Ascending aorta (tissue), 2 donors: ENCODE measurements around the gene SRGAP1. TPM values are rescaled to one million over a fixed set of nuclear protein-coding genes. Genes with fewer than 3 reads are reported as not detected.

Experiments used
- DNase-seq, 2 donors: peaks; one replicate each; pipeline ENCODE4 v3.0.0-alpha.2; 2019; ENCODE audit warnings: low spot score in 2 of 2
- H3K27ac ChIP-seq, 2 donors: fragments of 200-600 bp; sonication (generic); one replicate each; pipeline ENCODE4 v1.5.1; 2016 to 2017; ENCODE audit warnings: mild to moderate bottlenecking in 1 of 2
- H3K27me3 ChIP-seq: fragments of 200-600 bp; sonication (generic); one replicate; pipeline ENCODE4 v1.5.1; 2017
- H3K36me3 ChIP-seq, 2 donors: fragments of 200-600 bp; sonication (generic); one replicate each; pipeline ENCODE4 v1.5.1; 2016
- H3K4me1 ChIP-seq, 2 donors: fragments of 200-600 bp; sonication (generic); one replicate each; pipeline ENCODE4 v1.5.1; 2016 to 2017; ENCODE audit warnings: mild to moderate bottlenecking in 1 of 2
- H3K4me3 ChIP-seq, 2 donors: fragments of 200-600 bp; sonication (generic); one replicate each; pipeline ENCODE4 v1.5.1; 2016 to 2017; ENCODE audit warnings: mild to moderate bottlenecking in 1 of 2
- H3K9me3 ChIP-seq, 2 donors: fragments of 200-600 bp; sonication (generic); one replicate each; pipeline ENCODE4 v1.5.1; 2016
- intact Hi-C: fragments of 100-400 bp; cut with DNase I; formaldehyde crosslinking; loops from one replicate; pipeline ENCODE4 v1.15.1; 2023
- total RNA-seq: library from RNA; depleted of rRNA; stranded (reverse); fragments of >200 nt; gene quantifications from one replicate; pipeline ENCODE4 v1.1.0, GENCODE V29; 2016
- TF ChIP-seq, protein P1 (sequence below), 3 experiments: fragments of 200-600 bp in 2 of 3; fragments of 450-650 bp in 1 of 3; sonication (generic) in 2 of 3; IDR thresholded peaks; one replicate each; pipeline ENCODE4 v1.5.1; 2016 to 2019; ENCODE audit warnings: antibody characterized with exemption in 3 of 3, mild to moderate bottlenecking in 1 of 3, moderate library complexity in 1 of 3

SRGAP1 gene
- total RNA-seq, 1 donor from 2014 or later = 5.5 TPM

DNA sequence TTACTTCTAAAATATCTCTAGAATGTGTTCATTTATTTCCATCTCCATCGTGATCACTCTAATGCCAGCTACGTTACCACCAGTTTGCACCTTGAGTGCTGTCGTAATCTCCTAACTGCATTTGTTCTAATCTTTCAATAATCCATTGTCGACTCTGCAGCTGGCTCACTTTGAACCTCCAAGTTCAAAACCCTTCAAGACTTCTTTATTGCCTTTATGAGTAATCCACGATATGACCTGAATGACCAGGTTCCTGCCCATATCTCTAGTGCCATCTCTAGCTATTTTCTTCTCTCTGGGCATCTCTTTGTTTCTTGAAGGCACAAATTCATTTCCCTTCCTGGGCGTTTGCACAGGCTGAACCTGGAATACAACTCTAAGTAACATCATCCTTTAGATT is 76.7 kb downstream of the SRGAP1 start:
- intact Hi-C loops = no loop called here
- Histone ChIP-seq H3K4me1 (peaks cover 0 to 3% of the 10 kb centered on the region in 2 donors), H3K9me3 (no peaks in the 10 kb centered on the region), H3K27ac (no peak overlapping the region), H3K36me3 (no peaks in the 10 kb centered on the region), H3K27me3 (no peaks in the 10 kb centered on the region), H3K4me3 (no peak overlapping the region)
- no peak for DNase-seq
- TF ChIP-seq, protein P1, sequence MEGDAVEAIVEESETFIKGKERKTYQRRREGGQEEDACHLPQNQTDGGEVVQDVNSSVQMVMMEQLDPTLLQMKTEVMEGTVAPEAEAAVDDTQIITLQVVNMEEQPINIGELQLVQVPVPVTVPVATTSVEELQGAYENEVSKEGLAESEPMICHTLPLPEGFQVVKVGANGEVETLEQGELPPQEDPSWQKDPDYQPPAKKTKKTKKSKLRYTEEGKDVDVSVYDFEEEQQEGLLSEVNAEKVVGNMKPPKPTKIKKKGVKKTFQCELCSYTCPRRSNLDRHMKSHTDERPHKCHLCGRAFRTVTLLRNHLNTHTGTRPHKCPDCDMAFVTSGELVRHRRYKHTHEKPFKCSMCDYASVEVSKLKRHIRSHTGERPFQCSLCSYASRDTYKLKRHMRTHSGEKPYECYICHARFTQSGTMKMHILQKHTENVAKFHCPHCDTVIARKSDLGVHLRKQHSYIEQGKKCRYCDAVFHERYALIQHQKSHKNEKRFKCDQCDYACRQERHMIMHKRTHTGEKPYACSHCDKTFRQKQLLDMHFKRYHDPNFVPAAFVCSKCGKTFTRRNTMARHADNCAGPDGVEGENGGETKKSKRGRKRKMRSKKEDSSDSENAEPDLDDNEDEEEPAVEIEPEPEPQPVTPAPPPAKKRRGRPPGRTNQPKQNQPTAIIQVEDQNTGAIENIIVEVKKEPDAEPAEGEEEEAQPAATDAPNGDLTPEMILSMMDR (IDR thresholded peaks at IDR 0.05) = no peak

DNA sequence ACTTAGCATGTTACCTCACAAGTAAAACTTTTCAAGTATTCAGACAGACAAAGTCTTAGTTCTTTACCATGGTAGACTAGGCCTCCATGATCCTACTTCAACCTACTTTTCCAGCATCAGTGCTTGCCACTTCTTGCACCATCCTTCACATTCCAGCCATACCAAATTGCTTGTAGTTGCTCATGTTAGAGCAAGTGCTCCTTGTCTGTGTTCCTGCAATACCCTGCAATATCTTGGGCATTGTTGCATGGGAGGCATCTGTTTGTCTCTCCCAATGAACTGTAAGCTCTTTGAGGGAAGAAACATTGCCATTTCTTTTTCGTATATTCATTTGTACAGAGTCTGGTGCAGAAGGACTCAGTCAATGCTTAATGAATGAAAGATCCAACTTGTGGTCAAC is 78.0 kb downstream of the SRGAP1 start:
- Histone ChIP-seq H3K4me3 (no peak overlapping the region), H3K36me3 (no peaks in the 10 kb centered on the region), H3K27me3 (no peaks in the 10 kb centered on the region)

GRCh38 chr12:63924781-63925180 is 80.3 kb downstream of the SRGAP1 start:
- intact Hi-C loops = no loop called here
- no peak for DNase-seq
- Histone ChIP-seq H3K27me3 (no peaks in the 10 kb centered on the region), H3K9me3 (no peaks in the 10 kb centered on the region), H3K4me3 (no peak overlapping the region), H3K4me1 (peaks cover 0 to under 1% of the 10 kb centered on the region in 2 donors), H3K27ac (no peak overlapping the region), H3K36me3 (no peaks in the 10 kb centered on the region)
- TF ChIP-seq, protein P1 (IDR thresholded peaks at IDR 0.05) = no peak

More for the DNA sequence above, 78.0 kb downstream of the SRGAP1 start:
- no peak overlapping the region for H3K27ac ChIP-seq
- no peak for DNase-seq
- peaks cover 0 to 3% of the 10 kb centered on the region in 2 donors for H3K4me1 ChIP-seq
- no peaks in the 10 kb centered on the region for H3K9me3 ChIP-seq
- TF ChIP-seq, protein P1 (IDR thresholded peaks at IDR 0.05) = no peak
- intact Hi-C loops = no loop called here

GRCh38 chr12:63927511-63927910 is 83.0 kb downstream of the SRGAP1 start:
- Histone ChIP-seq H3K27me3 (no peaks in the 10 kb centered on the region), H3K9me3 (no peaks in the 10 kb centered on the region), H3K4me1 (no peaks in the 10 kb centered on the region), H3K36me3 (no peaks in the 10 kb centered on the region), H3K4me3 (no peak overlapping the region), H3K27ac (no peak overlapping the region)
- intact Hi-C loops = no loop called here
- TF ChIP-seq, protein P1 (IDR thresholded peaks at IDR 0.05) = no peak
- no peak for DNase-seq

DNA sequence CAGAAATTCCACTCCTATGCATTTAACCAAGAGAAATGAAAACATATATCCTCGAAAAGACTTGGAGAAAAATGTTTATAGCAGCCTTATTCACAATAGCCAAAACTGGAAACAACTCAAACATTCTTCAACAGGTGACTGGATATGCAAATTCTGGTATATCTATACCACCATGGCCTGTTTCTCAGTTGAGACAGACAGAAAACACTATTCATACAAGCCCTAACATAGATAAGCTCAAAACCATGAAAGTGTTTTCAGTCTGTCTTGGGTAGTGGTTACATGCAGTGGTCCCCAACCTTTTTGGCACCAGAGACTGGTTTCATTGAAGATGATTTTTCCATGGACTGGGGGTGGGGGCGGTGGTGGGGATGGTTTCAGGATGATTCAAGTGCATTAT is 83.8 kb downstream of the SRGAP1 start:
- intact Hi-C loops = no loop called here
- H3K27ac ChIP-seq = no peak overlapping the region
- H3K9me3 ChIP-seq = no peaks in the 10 kb centered on the region
- no peaks in the 10 kb centered on the region for H3K27me3 ChIP-seq
- H3K4me1 ChIP-seq = no peaks in the 10 kb centered on the region
- no peak for DNase-seq
- no peak overlapping the region for H3K4me3 ChIP-seq
- H3K36me3 ChIP-seq = no peaks in the 10 kb centered on the region
- TF ChIP-seq, protein P1 (IDR thresholded peaks at IDR 0.05) = no peak

- Histone ChIP-seq H3K36me3 (no peaks in the 10 kb centered on the region), H3K9me3 (no peaks in the 10 kb centered on the region), H3K4me3 (no peak overlapping the region), H3K27me3 (no peaks in the 10 kb centered on the region), H3K4me1 (no peaks in the 10 kb centered on the region), H3K27ac (no peak overlapping the region)
- TF ChIP-seq, protein P1 (IDR thresholded peaks at IDR 0.05) = no peak
- intact Hi-C loops = no loop called here
- no peak for DNase-seq
Observed at GRCh38 chr12:63929426-63929825, 84.9 kb downstream of the SRGAP1 start.
